Measurements from ENCODE around the gene C11orf68. TPM values are rescaled to one million over a fixed set of nuclear protein-coding genes. Genes with fewer than 3 reads are reported as not detected.

The C11orf68 gene
- total and polyA plus RNA-seq, 4 donors = 17.9 to 38.8 (median 28.8) TPM

DNA sequence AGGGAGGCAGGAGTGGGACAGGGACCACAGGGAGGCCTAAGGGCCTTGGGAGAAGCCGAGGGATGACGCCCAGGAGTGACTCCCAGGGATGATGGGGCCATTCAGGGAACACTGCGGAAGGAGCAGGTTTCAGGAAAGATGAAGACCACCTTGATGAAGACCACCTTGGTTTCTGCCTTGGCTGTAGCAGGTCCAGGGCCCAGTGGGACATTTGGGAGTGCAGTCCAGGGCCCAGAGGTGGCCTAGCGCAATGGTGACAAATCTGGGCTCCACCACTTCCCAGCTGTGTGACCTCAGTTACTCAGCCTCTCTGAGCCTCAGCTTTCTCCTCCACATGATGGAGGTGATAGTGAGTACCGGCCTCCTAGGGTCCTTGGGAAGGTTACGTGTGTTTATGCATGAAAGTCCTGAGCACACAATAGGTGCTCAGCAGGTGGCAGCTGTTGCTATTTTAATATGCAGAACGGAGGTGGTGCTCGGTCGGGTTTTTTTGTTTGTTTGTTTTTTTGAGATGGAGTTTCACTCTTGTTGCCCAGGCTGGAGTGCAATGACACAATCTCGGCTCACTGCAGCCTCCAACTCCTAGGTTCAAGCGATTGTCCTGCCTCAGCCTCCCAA is 27.2 kb upstream of the C11orf68 start:
- 87 to 89% methylated on average over 11 of the region's 11 CpGs for WGBS, 2 donors
- TF ChIP-seq, protein P1, sequence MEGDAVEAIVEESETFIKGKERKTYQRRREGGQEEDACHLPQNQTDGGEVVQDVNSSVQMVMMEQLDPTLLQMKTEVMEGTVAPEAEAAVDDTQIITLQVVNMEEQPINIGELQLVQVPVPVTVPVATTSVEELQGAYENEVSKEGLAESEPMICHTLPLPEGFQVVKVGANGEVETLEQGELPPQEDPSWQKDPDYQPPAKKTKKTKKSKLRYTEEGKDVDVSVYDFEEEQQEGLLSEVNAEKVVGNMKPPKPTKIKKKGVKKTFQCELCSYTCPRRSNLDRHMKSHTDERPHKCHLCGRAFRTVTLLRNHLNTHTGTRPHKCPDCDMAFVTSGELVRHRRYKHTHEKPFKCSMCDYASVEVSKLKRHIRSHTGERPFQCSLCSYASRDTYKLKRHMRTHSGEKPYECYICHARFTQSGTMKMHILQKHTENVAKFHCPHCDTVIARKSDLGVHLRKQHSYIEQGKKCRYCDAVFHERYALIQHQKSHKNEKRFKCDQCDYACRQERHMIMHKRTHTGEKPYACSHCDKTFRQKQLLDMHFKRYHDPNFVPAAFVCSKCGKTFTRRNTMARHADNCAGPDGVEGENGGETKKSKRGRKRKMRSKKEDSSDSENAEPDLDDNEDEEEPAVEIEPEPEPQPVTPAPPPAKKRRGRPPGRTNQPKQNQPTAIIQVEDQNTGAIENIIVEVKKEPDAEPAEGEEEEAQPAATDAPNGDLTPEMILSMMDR (IDR thresholded peaks at IDR 0.05; ENCODE audit: control extremely low read depth, extremely low read depth) = no peak
- no peaks in the 10 kb centered on the region for H3K9me3 ChIP-seq (ENCODE audit: control insufficient read depth in 4 of 4, insufficient read depth in 3 of 4, low read length in 3 of 4)
- H3K9ac ChIP-seq (ENCODE audit: insufficient read depth in 1 of 2, low read length in 2 of 2) = no peak overlapping the region
- ATAC-seq (ENCODE audit: insufficient read depth, low FRiP score) (no peak), DNase-seq (no peak)
- H3K36me3 ChIP-seq (ENCODE audit: control insufficient read depth in 4 of 4, insufficient read depth in 4 of 4, low read length in 4 of 4) = no peaks in the 10 kb centered on the region
- H3K4me1 ChIP-seq (ENCODE audit: control insufficient read depth in 5 of 5, insufficient read depth in 5 of 5, low read length in 5 of 5) = no peaks in the 10 kb centered on the region
- H3K4me3 ChIP-seq = no peak overlapping the region
- peaks cover 0 to 5% (median 0%) of the 10 kb centered on the region in 3 donors for H3K27me3 ChIP-seq (ENCODE audit: control insufficient read depth in 3 of 3, insufficient read depth in 3 of 3, low read length in 2 of 3)
- H3K27ac ChIP-seq (ENCODE audit: low read depth in 1 of 2, low read length in 1 of 2) = no peak overlapping the region

DNA sequence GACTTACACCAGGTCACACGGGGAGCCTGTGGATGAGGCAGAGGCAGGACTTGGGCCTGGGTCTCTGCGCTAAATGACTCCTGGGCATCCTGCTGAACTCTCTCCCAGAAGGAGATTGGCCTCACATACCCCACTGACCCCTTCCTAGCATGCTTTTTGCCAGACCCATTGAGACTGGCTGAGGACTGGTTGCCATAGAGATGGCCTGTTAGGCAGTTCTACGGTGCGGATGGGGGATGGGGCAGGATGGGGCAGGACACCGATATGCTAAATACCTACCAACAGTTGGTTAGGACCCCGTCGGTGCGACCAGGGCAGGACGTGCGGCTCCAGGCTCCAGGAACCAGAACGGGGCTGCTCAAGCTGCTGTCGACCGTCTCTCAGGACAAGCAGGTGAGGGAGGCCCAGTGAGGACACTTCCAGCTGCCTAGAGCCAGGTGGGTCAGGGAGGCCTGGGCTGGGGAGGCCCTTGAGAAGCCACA is 26.6 kb upstream of the C11orf68 start, which contains the start of gene TSGA10IP:
TSS of gene TSGA10IP (plus strand) at position 51 of the 482 bp plus-strand sequence. CDS start at position 247, 196 bp downstream.
- DNase-seq (no peak), ATAC-seq (ENCODE audit: insufficient read depth, low FRiP score) (no peak)
- TF ChIP-seq, protein P1 (IDR thresholded peaks at IDR 0.05; ENCODE audit: control extremely low read depth, extremely low read depth) = no peak
- Histone ChIP-seq H3K36me3 (ENCODE audit: control insufficient read depth in 4 of 4, insufficient read depth in 4 of 4, low read length in 4 of 4) (no peaks in the 10 kb centered on the region), H3K4me1 (ENCODE audit: control insufficient read depth in 5 of 5, insufficient read depth in 5 of 5, low read length in 5 of 5) (no peaks in the 10 kb centered on the region), H3K27ac (ENCODE audit: low read depth in 1 of 2, low read length in 1 of 2) (no peak within 1 kb of the TSS), H3K9ac (ENCODE audit: insufficient read depth in 1 of 2, low read length in 2 of 2) (no peak within 1 kb of the TSS), H3K4me3 (no peak within 1 kb of the TSS), H3K9me3 (ENCODE audit: control insufficient read depth in 4 of 4, insufficient read depth in 3 of 4, low read length in 3 of 4) (no peaks in the 10 kb centered on the region), H3K27me3 (ENCODE audit: control insufficient read depth in 3 of 3, insufficient read depth in 3 of 3, low read length in 2 of 3) (peaks cover 0 to 5% (median 0%) of the 10 kb centered on the region in 3 donors)
- WGBS, 2 donors = 66 to 86% methylated on average over 13 of the region's 13 CpGs

DNA sequence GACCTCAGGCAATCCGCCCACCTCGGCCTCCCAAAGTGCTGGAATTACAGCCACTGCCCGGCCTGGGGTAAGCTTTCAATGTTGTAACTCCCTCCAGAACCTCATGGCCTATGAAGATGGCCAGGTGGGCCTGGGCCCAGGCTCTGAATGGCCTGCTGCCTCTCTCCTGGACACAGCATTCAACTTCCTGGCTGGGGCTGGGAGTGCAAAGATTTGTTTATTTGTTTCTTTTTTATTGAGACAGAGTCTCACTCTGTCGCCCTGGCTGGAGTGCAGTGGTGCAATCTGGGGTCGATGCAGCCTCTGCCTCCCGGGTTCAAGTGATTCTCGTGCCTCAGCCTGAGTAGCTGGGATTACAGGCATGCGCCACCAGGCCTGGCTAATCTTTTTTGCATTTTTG is 25.9 kb upstream of the C11orf68 start:
- ATAC-seq (ENCODE audit: insufficient read depth, low FRiP score) (no peak), DNase-seq (no peak)
- Histone ChIP-seq H3K4me3 (no peak overlapping the region), H3K27me3 (ENCODE audit: control insufficient read depth in 3 of 3, insufficient read depth in 3 of 3, low read length in 2 of 3) (peaks cover 0 to 5% (median 0%) of the 10 kb centered on the region in 3 donors), H3K9me3 (ENCODE audit: control insufficient read depth in 4 of 4, insufficient read depth in 3 of 4, low read length in 3 of 4) (no peaks in the 10 kb centered on the region), H3K27ac (ENCODE audit: low read depth in 1 of 2, low read length in 1 of 2) (no peak overlapping the region), H3K9ac (ENCODE audit: insufficient read depth in 1 of 2, low read length in 2 of 2) (no peak overlapping the region), H3K4me1 (ENCODE audit: control insufficient read depth in 5 of 5, insufficient read depth in 5 of 5, low read length in 5 of 5) (no peaks in the 10 kb centered on the region), H3K36me3 (ENCODE audit: control insufficient read depth in 4 of 4, insufficient read depth in 4 of 4, low read length in 4 of 4) (no peaks in the 10 kb centered on the region)
- 82 to 87% methylated on average over 8 of the region's 8 CpGs for WGBS, 2 donors
- TF ChIP-seq, protein P1 (IDR thresholded peaks at IDR 0.05; ENCODE audit: control extremely low read depth, extremely low read depth) = no peak
